HG03139 (cell line): ENCODE measurements around the gene PSPC1.
"Not testable (repeated sequence)": the region's sequence is repeated elsewhere in the genome, so short reads cannot be mapped to it uniquely, and the experiment has no call there.

ENCODE experiments used
- ATAC-seq: cut with Tn5 transposase; IDR thresholded peaks from one replicate; pipeline ENCODE4 v1.9.1; 2021; ENCODE audit not compliant: unreplicated experiment

The PSPC1 gene, protein sequence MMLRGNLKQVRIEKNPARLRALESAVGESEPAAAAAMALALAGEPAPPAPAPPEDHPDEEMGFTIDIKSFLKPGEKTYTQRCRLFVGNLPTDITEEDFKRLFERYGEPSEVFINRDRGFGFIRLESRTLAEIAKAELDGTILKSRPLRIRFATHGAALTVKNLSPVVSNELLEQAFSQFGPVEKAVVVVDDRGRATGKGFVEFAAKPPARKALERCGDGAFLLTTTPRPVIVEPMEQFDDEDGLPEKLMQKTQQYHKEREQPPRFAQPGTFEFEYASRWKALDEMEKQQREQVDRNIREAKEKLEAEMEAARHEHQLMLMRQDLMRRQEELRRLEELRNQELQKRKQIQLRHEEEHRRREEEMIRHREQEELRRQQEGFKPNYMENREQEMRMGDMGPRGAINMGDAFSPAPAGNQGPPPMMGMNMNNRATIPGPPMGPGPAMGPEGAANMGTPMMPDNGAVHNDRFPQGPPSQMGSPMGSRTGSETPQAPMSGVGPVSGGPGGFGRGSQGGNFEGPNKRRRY

DNA sequence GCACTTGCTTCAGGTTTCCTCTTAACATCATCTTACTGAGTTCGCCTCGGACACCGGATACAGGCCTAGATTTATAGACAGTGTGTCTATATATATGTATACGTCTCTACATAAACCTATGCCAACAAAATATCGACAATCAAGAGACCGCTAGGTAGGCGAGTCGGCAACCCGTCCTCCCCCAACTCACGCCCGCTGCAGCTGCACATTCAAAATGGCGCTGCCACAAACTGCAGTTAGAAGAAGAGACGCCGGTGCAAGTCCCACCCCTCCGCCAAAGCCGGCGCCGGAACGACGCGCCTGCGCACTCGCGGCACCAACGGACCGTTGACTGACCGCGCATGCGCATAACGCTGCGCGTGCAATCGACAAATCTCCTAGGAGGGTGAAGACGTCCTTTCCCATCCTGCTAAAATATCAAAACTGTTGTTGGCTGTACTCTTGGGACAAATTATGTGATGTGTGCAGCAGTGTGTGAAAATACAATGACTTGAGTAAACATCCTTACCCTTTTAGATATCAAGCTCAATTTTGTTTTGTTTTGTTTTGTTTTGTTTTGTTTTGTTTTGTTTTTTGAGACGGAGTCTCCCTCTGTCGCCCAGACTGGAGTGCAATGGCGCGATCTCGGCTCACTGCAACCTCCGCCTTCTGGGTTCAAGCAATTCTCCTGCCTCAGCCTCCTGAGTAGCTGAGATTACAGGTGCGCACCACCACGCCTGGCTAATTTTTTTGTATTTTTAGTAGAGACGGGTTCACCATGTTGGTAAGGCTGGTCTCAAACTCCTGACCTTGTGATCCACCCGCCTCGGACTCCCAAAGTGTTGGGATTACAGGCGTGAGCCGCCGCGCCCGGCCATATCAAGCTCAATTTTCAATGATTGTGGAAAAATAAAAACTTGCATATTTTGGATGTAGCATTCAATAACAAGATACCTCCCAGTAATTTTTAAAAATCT lies at the start of gene PSPC1:
PSPC1 (minus strand) TSS at position 219 of the 956 bp plus-strand sequence; CDS start at position 31, 188 bp downstream.
- peak; percentile 86 for ATAC-seq

DNA sequence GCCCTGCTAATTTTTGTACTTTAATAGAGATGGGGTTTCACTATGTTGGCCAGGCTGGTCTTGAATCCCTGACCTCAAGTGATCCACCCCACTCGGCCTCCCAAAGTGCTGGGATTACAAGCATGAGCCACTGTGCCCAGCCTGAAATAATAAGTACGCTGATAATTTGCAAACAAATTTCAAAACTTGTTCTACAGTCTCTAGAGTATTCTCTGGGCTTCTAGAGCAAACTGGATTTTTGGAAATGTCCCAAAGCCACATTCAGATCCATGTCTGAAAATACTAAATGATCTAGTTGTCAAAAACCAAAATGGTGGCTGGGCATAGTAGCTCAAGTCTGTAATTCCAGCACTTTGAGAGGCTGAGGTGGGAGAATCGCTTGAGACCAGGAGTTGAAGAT lies 39.9 kb upstream of the PSPC1 start:
- no peak for ATAC-seq

DNA sequence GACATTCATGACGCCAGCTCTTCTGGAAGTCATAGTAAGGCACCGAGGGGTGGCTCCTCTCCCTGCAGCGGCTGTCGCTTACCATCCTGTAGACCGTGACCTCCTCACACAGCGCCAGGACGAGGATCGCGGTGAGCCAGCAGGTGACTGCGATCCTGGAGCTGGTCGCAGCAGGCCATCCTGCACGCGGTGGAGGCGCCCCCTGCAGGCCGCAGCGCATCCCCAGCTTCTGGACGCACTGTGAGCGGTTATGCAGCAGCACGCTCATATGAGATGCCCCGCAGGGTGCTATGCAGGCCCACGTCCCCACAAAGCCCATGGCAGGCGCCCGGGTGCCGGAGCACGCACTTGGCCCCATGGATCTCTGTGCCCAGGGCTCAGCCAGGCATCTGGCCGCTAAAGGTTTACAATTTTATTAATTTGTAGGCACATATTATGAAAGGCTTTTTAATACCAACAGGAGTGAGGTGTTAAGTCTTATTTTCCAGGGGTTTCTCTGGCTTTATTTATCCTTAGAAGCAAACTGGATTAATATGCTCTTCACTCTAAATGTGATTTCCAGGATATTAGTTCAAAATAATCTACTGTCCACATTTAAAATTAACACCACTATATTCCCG lies 35.6 kb upstream of the PSPC1 start:
- no peak for ATAC-seq

DNA sequence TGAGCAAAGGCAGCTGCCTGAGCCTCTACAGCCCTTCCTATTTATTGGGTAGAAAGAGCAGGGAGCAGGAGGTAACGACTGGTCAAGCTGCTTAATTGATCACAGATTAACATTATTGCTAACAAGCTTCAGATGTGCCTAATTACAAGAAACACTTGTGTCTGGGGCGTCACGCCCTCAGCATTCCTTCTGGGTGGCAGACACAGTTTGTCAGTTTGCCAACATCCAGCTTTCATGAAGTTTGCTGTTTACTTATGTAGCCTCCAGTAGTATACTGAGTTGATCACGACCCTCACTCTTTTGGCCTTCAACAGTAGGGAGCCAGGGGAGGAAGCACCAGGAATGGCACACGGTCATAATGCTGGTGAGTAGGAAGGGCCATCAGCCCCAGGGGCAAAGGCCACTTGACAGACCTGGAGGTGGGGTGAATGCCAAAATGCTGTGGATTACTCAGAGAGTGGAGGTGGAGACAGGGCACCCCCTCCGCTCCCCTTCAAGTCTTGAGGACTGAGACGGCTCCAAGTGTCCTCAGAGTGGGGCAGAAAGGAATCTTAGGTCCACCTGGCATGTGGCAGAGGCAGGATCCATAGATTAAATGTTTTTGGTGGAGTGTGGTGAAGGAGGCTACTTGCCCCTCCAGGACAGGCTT lies 34.9 kb upstream of the PSPC1 start:
- no peak for ATAC-seq

DNA sequence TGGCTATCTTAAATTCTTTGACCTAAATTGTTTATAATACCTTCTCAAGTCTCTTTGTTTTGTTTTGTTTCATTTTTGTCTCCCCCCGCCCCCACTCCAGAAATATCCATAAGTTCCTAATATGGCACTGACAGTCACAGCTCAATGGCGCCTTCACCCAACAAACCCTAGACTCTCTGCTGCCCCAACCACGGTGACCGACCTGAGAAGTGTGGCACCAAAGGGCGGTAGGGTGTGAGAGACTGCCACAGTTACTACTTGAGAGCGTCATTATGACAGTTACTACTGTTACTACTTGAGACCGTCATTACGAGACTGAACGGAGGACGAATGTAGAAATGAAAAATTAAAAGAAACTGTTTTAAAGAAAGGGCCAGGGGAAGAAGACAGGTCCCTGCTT lies 34.4 kb upstream of the PSPC1 start:
- no peak for ATAC-seq

DNA sequence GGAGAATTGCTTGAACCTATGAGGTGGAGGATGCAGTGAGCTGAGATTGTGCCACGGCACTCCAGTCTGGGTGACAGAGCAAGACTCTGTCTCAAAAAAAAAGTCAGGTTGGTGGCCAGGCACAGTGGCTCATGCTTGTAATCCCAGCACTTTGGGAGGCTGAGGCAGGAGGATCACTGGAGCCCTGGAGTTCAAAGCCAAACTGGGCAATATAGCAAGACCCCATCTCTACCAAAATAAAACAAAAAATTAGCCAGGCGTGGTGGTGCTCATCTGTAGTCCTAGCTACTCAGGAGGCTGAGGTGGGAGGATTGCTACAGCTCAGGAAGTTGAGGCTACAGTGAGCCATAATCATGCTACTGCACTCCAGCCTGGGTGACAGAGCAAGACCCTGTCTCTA lies 33.1 kb upstream of the PSPC1 start:
- not testable (repeated sequence) for ATAC-seq

DNA sequence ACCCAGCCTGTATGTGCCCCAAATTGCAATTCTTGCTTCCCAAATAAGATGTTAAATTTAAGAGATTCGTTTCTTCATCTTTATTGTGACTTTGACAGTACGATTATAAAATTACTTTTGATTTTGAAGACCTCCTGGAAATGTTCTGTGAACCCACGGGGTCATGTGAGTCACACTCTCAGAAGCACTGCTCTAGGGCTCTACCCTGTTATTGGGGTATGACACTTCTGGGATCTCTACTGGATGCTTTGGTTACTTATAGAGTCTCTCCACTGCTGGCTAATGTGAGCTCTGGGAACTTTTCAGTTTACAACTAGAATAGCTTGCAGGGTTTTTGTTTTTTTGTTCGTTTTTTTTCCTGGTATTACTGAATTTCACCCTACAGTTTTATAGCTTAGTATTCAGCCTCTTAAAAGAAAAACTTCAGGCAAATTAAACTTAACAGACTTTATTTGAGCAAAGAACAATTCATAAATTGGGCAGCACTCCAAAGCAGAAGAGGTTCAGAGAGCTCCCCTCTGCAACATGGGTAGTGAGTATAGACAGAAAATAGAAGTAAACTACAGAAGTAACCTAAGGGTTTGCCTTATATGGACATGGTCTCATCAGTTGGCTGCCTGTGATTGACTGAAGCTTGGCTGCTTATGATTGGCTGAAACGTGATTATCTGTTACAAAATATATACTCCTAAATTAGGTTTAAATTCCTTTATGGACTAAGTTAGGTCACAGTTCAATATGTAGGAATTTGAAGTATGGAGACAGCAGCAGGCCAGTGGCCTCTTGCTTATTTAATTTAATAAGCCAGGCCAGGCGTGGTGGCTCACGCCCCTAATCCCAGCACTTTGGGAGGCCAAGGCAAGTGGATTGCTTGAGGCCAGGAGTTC lies 28.5 kb upstream of the PSPC1 start:
- no peak for ATAC-seq

DNA sequence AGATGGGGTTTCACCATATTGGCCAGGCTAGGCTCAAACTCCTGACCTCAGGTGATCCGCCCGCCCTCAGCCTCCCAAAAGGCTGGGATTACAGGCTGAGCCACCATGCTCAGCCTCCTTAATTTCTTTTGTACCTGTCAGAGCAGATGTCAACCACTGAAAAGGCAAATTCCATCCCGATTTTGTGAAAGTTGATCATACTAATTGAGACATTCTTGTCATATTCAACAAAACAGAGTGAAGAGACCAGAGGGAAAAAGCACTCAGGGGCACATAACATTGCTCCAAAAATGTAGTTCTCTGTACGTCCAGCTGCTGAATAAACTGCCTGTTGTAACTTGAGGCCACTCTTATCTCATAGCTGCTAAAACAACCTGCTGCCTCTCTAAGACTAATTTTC lies 27.4 kb upstream of the PSPC1 start:
- no peak for ATAC-seq

DNA sequence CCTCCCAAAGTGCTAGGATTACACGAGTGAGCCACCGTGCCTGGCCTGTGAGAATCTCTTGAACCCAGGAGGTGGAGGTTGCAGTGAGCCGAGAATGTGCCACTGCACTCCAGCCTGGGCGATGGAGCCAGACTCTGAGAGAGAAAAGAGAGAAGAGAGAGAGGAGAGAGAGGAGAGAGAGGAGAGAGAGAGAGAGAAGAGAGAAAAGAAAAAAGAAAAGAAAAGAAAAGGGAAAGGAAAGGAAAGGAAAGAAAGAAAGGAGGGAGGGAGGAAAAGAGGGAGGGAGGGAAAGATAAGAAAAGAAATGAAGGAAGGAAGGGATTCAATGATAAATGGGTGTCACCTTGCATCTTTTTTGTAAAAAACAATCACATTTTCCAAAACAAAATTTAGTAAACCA lies 23.0 kb upstream of the PSPC1 start:
- ATAC-seq, result no peak

DNA sequence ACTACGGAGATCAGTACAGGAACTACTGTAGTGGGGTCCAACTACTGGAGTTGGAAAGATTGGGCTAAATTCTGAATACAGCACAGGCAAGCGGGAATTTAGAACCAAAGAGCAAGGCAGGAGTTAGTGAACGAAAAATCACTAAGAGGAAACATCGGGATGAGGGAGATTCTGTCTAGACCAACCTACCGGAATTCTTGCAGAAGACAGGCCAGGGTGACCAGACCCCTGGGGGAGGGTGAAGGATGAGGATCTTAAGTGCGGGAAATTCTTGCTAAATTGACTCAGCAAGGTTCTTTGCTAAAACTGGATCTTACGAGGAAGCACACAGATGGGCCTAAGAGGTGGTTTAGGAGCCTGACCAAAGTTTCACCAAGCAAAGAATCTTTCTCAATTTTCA lies 13.2 kb upstream of the PSPC1 start:
- ATAC-seq, result no peak

DNA sequence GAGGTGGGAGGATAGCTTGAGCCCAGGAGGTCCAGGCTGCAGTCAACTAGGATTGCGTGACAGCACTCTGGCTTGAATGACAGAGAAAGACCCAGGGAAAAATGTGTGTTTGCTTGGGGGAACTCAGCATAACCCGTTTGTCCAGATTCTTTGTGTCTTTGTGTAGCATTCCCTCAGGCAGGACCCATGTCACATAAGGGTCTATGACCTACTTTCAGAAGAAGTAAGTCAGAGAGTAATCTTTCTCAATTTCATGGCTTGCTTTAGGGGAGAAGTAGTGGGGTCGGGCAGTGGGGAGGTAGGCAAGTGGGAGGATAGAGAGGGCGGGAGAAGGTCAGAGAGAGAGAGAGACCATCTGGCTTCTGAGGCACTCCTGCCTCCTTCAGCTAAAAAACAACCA lies 11.9 kb upstream of the PSPC1 start:
- no peak for ATAC-seq

DNA sequence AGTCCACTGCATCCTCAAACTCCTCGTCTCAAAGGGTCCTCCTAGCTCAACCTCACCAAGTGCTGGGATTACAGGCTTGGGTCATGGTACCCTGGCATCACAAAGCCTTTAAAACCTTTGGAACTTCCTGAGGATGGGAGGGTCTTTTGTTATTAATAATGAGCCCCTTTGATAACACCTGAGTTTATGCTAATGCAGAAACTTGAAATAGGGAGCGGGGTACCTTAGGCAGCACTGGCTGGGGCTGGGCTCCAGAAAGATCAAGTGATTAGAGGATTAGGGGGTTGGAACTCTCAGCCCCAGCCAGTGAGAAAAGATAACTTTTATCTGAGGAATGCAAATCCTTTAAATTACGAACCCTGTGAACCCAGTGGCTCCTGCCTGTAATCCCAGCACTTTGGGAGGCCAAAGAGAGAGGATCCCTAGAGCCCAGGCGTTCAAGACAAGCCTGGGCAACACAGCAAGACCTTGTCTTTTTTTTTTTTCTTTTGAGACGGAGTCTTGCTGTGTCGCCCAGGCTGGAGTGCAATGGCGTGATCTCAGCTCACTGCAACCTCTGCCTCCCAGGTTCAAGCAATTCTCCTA lies 9.3 kb upstream of the PSPC1 start:
- no peak for ATAC-seq

DNA sequence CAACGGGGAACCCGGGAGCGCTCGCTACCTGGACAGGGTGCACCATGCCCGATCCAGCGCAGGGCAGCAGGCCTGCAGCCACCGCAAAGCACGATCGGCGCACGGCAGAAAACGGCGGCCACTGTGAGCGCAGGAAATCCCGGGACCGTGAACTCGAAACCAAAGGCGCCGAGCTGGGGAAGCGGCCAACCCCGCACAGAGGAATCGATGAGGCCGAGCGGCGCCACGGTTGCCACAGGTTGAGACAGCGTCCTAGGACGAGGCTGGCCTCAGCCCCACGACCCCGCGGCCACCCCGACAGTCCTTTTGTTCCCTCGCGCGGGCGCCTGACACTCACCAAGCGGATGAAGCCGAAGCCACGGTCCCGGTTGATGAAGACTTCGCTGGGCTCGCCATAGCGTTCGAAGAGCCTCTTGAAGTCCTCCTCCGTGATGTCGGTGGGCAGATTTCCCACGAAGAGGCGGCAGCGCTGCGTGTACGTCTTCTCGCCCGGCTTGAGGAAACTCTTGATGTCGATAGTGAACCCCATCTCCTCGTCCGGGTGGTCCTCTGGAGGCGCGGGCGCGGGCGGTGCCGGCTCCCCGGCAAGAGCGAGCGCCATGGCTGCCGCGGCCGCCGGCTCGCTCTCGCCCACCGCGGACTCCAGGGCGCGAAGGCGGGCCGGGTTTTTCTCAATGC lies 557 bp downstream of the PSPC1 start:
- peak; percentile 32 for ATAC-seq

DNA sequence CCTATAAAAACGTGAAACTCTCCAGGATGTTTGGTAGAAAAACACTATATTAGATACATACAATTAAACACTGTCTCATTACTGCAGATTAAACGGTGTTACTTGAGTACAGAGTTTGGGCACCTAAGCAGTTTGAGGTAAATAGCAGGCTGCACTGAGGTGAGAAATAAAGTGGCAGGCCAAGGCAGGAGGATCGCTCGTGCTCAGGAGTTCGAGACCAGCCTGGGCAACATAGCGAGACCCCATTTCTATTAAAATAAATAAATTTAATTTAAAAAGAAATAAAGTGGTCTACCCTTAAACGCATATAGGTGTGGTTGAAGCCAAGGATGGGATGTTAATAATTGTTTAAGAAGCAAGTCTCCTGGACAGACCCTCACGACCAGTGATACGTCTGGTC lies 1.2 kb downstream of the PSPC1 start:
- no peak for ATAC-seq

DNA sequence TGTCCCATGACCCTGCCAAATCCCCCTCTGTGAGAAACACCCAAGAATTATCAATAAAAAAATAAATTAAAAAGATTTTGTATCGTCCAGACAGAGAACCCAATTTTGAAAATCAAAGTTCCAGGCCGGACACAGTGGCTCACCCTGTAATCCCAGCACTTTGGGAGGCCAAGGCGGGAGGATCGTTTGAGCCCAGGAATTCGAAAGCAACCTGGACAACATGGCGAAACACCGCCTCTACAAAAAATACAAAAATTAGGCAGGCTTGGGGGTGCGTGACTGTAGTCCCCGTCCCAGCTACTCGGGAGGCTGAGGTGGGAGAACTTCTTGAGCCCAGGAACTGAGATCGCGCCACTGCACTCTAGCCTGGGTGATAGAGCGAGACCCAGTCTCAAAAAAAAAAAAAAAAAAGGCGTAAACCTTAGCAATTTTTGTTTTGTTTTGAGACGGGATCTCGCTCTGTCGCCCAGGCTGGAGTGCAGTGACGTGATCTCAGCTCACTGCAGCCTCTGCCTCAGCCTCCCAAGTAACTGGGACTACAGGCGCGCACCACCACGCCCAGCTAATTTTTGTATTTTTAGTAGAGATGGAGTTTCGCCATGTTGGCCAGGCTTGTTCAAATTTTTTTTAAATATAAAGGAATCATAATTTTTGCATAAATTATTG lies 1.9 kb downstream of the PSPC1 start:
- not testable (repeated sequence) for ATAC-seq

DNA sequence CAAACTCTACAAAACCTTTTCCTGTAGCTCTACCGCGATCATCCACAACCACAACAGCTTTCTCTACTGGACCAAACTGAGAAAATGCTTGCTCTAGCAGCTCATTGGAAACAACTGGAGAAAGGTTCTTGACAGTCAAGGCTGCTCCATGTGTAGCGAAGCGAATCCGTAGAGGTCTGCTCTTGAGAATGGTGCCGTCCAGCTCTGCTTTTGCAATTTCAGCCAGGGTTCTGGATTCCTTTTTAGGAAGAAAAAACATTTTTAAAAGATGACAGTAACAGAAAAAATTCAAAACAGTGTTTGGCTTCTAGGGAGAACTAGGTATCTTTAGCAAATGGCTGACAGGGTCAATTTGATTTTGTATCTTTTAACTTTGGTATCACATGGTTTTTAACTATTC lies 10.4 kb downstream of the PSPC1 start:
- ATAC-seq, result no peak

DNA sequence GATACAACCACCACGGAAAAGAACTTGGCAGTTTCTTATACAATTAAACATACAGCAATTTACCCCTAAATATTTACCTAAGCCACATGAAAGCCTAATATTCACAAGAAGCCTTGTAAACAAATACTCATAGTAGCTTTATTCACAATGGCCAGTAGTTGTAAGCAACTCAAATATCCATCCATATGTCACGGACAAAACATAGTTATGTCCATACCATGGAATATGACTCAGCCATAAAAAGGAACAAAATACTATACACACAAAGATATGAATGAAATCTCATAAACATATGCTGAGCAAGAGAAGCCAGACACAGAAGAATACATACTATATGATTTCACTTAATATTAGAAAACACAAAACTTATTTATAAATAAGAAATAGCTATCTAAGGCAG lies 12.9 kb downstream of the PSPC1 start:
- ATAC-seq, result no peak

DNA sequence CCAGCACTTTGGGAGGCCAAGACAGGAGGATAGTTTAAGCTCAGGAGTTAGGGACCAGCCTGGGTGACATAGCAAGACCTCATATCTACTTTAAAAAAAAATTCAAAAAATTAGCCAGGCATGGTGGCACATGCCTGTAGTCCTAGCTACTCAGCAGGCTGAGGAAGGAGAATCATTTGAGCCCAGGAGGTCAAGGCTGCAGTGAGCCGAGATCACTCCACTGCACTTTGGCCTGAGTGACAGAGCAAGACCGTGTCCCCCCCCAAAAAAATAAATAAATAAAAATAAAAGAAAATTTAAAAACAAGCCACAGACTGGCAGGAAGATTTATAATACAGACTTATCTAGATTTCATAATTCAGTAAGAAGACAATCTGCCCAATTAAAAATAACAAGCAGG lies 14.8 kb downstream of the PSPC1 start:
- ATAC-seq, result no peak
